Measurements from ENCODE around the gene HDDC3.

HDDC3 gene

GRCh38 chr15:90947577-90948357, 15.4 kb upstream of the HDDC3 start:
- DNase-seq (ENCODE audit: low read depth in 2 of 2) = no peak
- H3K4me3 ChIP-seq (replicated peaks in 1 of 2; ENCODE audit: low read depth in 2 of 2, low read length in 2 of 2) = no peak overlapping the region
- no peak for TF ChIP-seq CTCF (IDR thresholded peaks at IDR 0.05; ENCODE audit: low read depth, low read length)

GRCh38 chr15:90946941-90947576, 14.7 kb upstream of the HDDC3 start:
- TF ChIP-seq CTCF (IDR thresholded peaks at IDR 0.05; ENCODE audit: low read depth, low read length) = no peak
- no peak for DNase-seq (ENCODE audit: low read depth in 2 of 2)
- no peak overlapping the region for H3K4me3 ChIP-seq (replicated peaks in 1 of 2; ENCODE audit: low read depth in 2 of 2, low read length in 2 of 2)

- H3K4me3 ChIP-seq (replicated peaks in 1 of 2; ENCODE audit: low read depth in 2 of 2, low read length in 2 of 2) = no peak overlapping the region
- no peak for DNase-seq (ENCODE audit: low read depth in 2 of 2)
- TF ChIP-seq CTCF (IDR thresholded peaks at IDR 0.05; ENCODE audit: low read depth, low read length) = no peak
Measured at GRCh38 chr15:90946538-90946937, 14.2 kb upstream of the HDDC3 start.

GRCh38 chr15:90945091-90945490, 12.7 kb upstream of the HDDC3 start:
- no peak for TF ChIP-seq CTCF (IDR thresholded peaks at IDR 0.05; ENCODE audit: low read depth, low read length)
- H3K4me3 ChIP-seq (replicated peaks in 1 of 2; ENCODE audit: low read depth in 2 of 2, low read length in 2 of 2) = no peak overlapping the region
- DNase-seq (ENCODE audit: low read depth in 2 of 2) = no peak

- no peak overlapping the region for H3K4me3 ChIP-seq (replicated peaks in 1 of 2; ENCODE audit: low read depth in 2 of 2, low read length in 2 of 2)
- no peak for TF ChIP-seq CTCF (IDR thresholded peaks at IDR 0.05; ENCODE audit: low read depth, low read length)
- DNase-seq (ENCODE audit: low read depth in 2 of 2) = no peak
Measured at GRCh38 chr15:90942354-90943120, 10.2 kb upstream of the HDDC3 start.

GRCh38 chr15:90941038-90941437, 8.7 kb upstream of the HDDC3 start:
- no peak for TF ChIP-seq CTCF (IDR thresholded peaks at IDR 0.05; ENCODE audit: low read depth, low read length)
- H3K4me3 ChIP-seq (replicated peaks in 1 of 2; ENCODE audit: low read depth in 2 of 2, low read length in 2 of 2) = no peak overlapping the region
- DNase-seq (ENCODE audit: low read depth in 2 of 2) = no peak
